Measurements from ENCODE around the gene NDFIP1.

NDFIP1 gene

DNA sequence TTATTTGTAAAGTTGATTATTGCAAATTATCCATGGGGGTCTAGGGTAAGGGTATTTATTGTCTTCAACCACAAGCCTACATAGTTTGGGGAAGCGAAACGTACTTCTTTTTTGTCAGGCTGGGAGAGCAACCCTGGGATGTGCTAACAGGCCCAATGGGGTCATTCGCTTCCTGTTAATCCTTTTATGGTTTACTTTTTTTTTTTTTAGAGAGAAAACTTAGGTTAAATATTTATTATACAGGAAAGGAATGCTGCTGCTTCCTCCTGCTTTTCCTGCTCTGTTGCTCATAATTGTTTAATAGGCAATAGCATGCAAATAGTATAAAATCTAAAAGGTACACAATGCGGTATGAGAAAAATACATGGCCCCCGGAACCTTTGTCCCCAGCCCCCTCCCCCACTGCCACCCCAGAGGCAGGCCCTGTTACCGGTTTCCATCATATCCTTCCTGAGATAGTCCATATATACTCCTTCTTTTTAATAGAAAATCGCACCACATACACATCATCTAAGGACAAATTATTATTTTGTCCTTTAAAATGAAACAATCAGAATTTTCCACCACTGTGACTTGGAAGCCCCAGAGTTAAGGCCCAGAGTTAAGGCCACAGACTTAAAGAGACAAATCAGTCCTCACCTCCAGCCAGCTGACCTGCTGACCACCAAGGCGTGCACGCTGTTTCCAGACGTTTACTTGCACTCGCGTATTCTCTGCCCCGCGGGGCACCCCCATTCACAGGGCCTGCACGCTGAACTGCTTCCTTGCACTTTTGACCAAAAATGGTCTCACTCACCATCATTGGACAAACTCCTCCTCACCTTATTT, 83.9 kb downstream of the NDFIP1 start:
- no peak for DNase-seq

DNA sequence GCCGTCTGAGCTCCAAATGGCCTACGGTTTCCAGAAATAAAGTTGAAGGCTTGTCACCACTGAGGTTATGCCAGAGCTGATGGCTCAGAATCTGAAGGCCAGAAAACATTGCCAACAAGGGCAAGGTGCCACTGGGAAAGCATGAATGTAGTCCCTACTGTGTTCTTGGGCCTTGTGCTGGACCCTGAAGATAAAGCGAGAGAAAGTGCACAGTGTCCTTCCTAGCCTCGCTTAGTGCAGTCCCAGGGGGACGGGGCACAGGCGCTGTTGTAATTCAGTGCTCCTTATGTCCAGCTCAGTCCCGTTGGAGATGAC, 84.5 kb downstream of the NDFIP1 start:
- no peak for DNase-seq

GRCh38 chr5:142197098-142197497, 88.5 kb downstream of the NDFIP1 start:
- DNase-seq = no peak

GRCh38 chr5:142197781-142198180, 89.2 kb downstream of the NDFIP1 start:
- no peak for DNase-seq

DNA sequence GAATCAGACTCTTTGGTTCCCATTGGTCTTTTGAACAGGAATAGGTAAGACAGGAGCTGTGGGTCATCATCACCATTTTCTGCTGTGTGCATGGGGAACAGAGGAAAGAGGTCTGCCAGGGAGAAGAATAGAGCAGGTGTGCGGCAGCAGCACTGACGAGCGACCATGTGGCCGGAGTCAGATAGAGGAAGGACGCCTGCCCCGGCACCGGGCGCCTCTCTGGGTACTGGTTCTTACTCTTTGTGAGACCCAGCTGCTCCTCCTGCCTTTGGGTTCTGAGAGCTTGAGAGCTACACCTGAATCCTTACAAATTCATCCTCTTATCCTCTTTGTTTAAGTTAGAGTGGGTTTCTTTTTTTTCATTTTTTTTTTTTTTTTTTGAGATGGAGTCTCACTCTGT, 90.8 kb downstream of the NDFIP1 start:
- no peak for DNase-seq

GRCh38 chr5:142200387-142200786, 91.8 kb downstream of the NDFIP1 start:
- no peak for DNase-seq

GRCh38 chr5:142201471-142201887, 92.9 kb downstream of the NDFIP1 start:
- no peak for DNase-seq

DNA sequence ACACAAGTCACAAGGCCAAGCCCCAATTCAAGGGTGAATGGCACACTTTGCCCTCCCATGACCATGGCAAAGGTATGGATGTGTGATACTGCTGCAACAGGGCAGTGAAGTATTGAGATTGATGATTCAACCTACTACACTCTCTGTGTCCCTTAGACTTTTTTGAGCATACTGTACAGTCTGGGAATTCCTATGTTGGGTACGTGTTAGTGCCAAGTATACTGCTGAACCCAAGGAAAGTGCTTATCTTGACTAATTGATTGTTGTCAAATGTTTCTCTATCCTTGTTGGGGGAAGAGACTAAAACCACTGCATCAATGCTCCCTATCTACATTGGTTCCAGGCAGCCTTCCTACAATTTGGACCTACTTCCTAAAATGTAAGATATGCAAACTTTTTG, 93.7 kb downstream of the NDFIP1 start:
- no peak for DNase-seq
